ENCODE results near the gene HOXA9. TPM values are rescaled to one million over a fixed set of nuclear protein-coding genes. Genes with fewer than 3 reads are reported as not detected.

HOXA9 gene
- total and polyA plus RNA-seq, 9 donors, result 0.12 to 2.5 (median 0.57) TPM; not detected in 1

DNA sequence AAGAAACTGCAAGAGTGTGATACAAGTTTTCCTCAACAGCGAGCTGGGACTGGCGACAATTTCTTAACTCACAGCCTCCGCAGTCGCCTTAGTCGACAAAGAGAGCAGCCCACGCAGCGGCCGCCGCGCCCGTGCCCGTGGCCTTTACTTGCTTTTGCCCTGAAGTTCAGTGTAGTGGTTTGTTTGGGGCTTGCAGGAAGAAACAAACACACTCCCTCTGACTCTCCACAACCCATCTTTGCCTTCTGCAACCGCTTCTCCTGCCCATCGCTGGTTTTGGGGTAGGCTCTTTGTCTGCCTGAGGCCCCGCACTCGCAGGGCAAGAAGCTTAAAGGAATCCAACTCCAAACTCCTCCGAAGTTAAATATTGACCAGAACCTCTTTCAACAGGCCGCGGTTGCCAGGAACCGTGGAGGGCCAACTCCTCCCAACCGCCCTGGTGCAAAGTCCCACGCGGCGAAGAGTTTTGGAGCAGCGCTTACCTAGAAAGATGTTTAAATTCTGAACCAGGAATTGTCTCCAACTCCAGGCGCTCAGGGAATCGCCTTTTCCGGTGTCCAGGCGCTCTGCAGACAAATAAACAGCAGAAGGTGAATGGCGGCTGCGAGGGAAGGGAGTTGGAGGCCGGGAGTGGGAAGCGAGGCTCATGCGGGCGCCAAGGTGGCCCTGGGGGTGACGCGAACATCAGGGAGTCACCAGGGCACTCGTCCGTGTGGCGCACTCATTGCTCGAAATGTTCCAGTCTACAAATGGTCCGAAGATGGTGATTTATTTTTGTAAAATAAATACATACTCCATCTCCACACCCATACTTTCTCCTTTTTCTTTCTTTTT, 43.0 kb downstream of the HOXA9 start:
- Histone ChIP-seq H3K27ac (no peak overlapping the region), H3K4me3 (no peak overlapping the region), H3K36me3 (no peaks in the 10 kb centered on the region), H3K27me3 (no peaks in the 10 kb centered on the region), H3K9me3 (no peaks in the 10 kb centered on the region), H3K4me1 (ENCODE audit: insufficient read depth) (no peaks in the 10 kb centered on the region)
- TF ChIP-seq, protein P1, sequence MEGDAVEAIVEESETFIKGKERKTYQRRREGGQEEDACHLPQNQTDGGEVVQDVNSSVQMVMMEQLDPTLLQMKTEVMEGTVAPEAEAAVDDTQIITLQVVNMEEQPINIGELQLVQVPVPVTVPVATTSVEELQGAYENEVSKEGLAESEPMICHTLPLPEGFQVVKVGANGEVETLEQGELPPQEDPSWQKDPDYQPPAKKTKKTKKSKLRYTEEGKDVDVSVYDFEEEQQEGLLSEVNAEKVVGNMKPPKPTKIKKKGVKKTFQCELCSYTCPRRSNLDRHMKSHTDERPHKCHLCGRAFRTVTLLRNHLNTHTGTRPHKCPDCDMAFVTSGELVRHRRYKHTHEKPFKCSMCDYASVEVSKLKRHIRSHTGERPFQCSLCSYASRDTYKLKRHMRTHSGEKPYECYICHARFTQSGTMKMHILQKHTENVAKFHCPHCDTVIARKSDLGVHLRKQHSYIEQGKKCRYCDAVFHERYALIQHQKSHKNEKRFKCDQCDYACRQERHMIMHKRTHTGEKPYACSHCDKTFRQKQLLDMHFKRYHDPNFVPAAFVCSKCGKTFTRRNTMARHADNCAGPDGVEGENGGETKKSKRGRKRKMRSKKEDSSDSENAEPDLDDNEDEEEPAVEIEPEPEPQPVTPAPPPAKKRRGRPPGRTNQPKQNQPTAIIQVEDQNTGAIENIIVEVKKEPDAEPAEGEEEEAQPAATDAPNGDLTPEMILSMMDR (IDR thresholded peaks at IDR 0.05), result no peak
- no peak for TF ChIP-seq EP300 (IDR thresholded peaks at IDR 0.05)
- no peak for TF ChIP-seq POLR2A (IDR thresholded peaks at IDR 0.05)
- intact Hi-C loops (cut with DNase I), result no loop called here
- 45 to 67% (median 50%) methylated on average over 42 of the region's 42 CpGs for WGBS, 3 donors
- no peak for DNase-seq

GRCh38 chr7:27121684-27122076, 43.7 kb downstream of the HOXA9 start:
- WGBS, 3 donors, result 75 to 81% (median 75%) methylated on average over 7 of the region's 7 CpGs
- H3K36me3 ChIP-seq, result no peaks in the 10 kb centered on the region
- H3K9me3 ChIP-seq, result no peaks in the 10 kb centered on the region

DNA sequence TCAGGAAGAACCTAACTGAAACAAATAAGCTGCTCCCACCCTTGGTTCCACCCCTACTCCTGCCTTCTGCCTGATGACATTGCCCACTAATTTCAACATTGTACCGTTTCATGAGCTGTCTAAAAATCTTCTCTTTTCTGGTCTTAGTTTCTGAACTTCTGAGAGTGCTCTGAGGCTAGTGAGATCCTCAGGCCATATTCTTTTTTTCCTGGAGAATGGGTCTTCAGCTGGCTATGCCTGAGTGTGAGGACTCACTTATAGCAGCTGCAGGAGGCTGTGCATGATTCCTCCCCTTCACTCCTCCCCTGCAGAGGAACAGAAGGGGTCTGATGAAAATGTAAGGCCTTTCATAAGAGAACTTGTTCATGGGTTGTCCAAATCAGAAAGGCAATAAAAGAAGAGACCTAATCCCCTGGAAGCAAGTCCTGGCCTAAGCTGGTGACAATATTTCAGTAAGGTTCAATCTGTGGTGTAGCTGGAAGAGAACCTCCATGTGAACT, 45.9 kb downstream of the HOXA9 start:
- 62 to 83% (median 76%) methylated on average over 1 of the region's 1 CpG for WGBS, 3 donors
- no peak for DNase-seq
- Histone ChIP-seq H3K9me3 (no peaks in the 10 kb centered on the region), H3K4me1 (ENCODE audit: insufficient read depth) (no peaks in the 10 kb centered on the region), H3K27me3 (no peaks in the 10 kb centered on the region), H3K4me3 (no peak overlapping the region), H3K27ac (no peak overlapping the region), H3K36me3 (no peaks in the 10 kb centered on the region)
- intact Hi-C loops (cut with DNase I), result no loop called here
- TF ChIP-seq, protein P1 (IDR thresholded peaks at IDR 0.05), result no peak
- no peak for TF ChIP-seq EP300 (IDR thresholded peaks at IDR 0.05)
- no peak for TF ChIP-seq POLR2A (IDR thresholded peaks at IDR 0.05)

More at GRCh38 chr7:27121684-27122076, 43.7 kb downstream of the HOXA9 start:
- DNase-seq, result no peak
- H3K27ac ChIP-seq, result no peak overlapping the region
- TF ChIP-seq, protein P1 (IDR thresholded peaks at IDR 0.05), result no peak
- no peak for TF ChIP-seq POLR2A (IDR thresholded peaks at IDR 0.05)
- TF ChIP-seq EP300 (IDR thresholded peaks at IDR 0.05), result no peak
- H3K4me1 ChIP-seq (ENCODE audit: insufficient read depth), result no peaks in the 10 kb centered on the region
- intact Hi-C loops (cut with DNase I), result no loop called here
- H3K4me3 ChIP-seq, result no peak overlapping the region
- H3K27me3 ChIP-seq, result no peaks in the 10 kb centered on the region

DNA sequence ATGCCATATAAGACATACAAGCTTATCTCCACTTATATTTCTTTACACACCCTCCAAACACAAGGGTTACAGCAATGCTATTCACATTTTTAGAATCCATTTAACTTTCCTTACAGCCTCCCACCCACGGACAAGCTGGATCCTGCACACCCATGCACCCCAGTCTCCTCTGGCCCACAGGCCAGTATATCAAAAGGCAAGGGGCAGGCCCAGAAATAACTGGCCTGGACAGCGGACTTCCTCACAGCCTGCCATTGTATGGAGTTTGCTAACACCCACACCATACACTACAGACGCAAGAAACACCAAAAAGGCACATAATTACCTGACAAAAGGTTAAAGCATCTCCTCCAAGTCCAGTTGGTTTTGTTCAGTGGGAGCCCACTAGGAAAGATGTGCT, 46.8 kb downstream of the HOXA9 start:
- no peaks in the 10 kb centered on the region for H3K27me3 ChIP-seq
- no peak overlapping the region for H3K27ac ChIP-seq
- intact Hi-C loops (cut with DNase I), result no loop called here
- H3K4me3 ChIP-seq, result no peak overlapping the region
- H3K36me3 ChIP-seq, result no peaks in the 10 kb centered on the region
- H3K4me1 ChIP-seq (ENCODE audit: insufficient read depth), result no peaks in the 10 kb centered on the region
- no peak for DNase-seq
- TF ChIP-seq, protein P1 (IDR thresholded peaks at IDR 0.05), result no peak
- TF ChIP-seq POLR2A (IDR thresholded peaks at IDR 0.05) (no peak), EP300 (IDR thresholded peaks at IDR 0.05) (no peak)
- WGBS, 3 donors, result 46 to 61% (median 59%) methylated on average over 3 of the region's 3 CpGs
- H3K9me3 ChIP-seq, result no peaks in the 10 kb centered on the region

Measured in ovary (tissue), 9 donors.